Measurements from ENCODE around the gene CCHCR1.

GRCh38 chr6:31171931-31172905 is 14.6 kb upstream of the CCHCR1 start:
- TF ChIP-seq TOX (CRISPR knock-in tag; IDR thresholded peaks at IDR 0.05; ENCODE audit: borderline replicate concordance) (no peak), ZFP3 (CRISPR knock-in tag; IDR thresholded peaks at IDR 0.05) (no peak), ZNF8 (CRISPR knock-in tag; IDR thresholded peaks at IDR 0.05) (no peak), PATZ1 (CRISPR knock-in tag; IDR thresholded peaks at IDR 0.05; ENCODE audit: borderline replicate concordance) (no peak), POU6F1 (CRISPR knock-in tag; IDR thresholded peaks at IDR 0.05; ENCODE audit: borderline replicate concordance, low read depth) (no peak), ZFP30 (CRISPR knock-in tag; IDR thresholded peaks at IDR 0.05) (no peak), CSRNP3 (CRISPR knock-in tag; IDR thresholded peaks at IDR 0.05) (no peak)
